Left ventricle myocardium inferior (tissue), 1 donor: Measurements from ENCODE around the gene SERPINA5. TPM values are rescaled to one million over a fixed set of nuclear protein-coding genes. Genes with fewer than 3 reads are reported as not detected.
"Not testable (repeated sequence)": the region's sequence is repeated elsewhere in the genome, so short reads cannot be mapped to it uniquely, and the experiment has no call there.

ENCODE experiments used
- DNase-seq: peaks from one replicate; pipeline ENCODE4 v3.0.0-alpha.2; 2020
- H3K27ac ChIP-seq: fragments of 200-600 bp; replicated peaks from 2 replicates; pipeline ENCODE4 v1.8.0; 2021
- H3K27me3 ChIP-seq: fragments of 200-600 bp; 2 replicates; pipeline ENCODE4 v1.8.0; 2021; ENCODE audit warnings: low read depth
- H3K36me3 ChIP-seq: fragments of 200-600 bp; 2 replicates; pipeline ENCODE4 v1.8.0; 2021
- H3K4me1 ChIP-seq: fragments of 200-600 bp; 2 replicates; pipeline ENCODE4 v1.8.0; 2021
- H3K4me3 ChIP-seq: fragments of 200-600 bp; 2 replicates; pipeline ENCODE4 v1.8.0; 2021; ENCODE audit warnings: mild to moderate bottlenecking, moderate library complexity
- H3K9me3 ChIP-seq: fragments of 200-600 bp; replicated peaks from 2 replicates; pipeline ENCODE4 v1.8.0; 2021
- CTCF ChIP-seq: fragments of 200-600 bp; IDR thresholded peaks from 2 replicates; pipeline ENCODE4 v1.8.0; 2021; ENCODE audit warnings: antibody characterized with exemption, mild to moderate bottlenecking, borderline replicate concordance
- intact Hi-C: fragments of 100-400 bp; cut with micrococcal nuclease; formaldehyde crosslinking; loops from one replicate; pipeline ENCODE4 v1.11.0; 2022
- total RNA-seq: library from RNA; stranded (reverse); fragmentation: NEBNext Ultra II Directional; extraction: Animal tissue kit (Norgen Biotek cat#: 25700); gene quantifications from one replicate; pipeline ENCODE4 v1.2.1, GENCODE V29; 2021
- donor health status: DM: no; HTN: yes; CAD: no; lungs with severe emphysema.

The SERPINA5 gene
- total RNA-seq, 1 donor from 2014 or later: 2.1 TPM

DNA sequence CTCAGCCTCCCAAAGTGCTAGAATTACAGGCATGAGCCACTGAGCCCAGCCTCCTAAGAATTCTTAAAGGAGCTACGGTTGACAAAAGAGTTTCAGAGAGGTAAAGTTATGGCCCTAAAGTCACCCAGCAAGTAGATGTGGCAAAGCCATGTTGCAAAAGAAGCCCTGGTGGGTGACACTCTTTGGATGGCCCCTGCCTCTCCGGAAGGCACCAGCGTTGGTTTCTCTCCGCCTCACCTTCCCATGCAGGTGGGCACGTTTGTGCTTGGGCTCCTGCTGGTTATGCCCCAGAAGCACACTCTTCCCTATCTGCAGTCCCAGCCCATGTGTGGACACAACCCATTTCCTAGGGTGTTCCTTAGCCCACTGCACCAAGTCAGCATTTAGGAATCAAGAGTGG lies 21.5 kb downstream of the SERPINA5 start:
- no peak overlapping the region for H3K4me3 ChIP-seq
- no peaks in the 10 kb centered on the region for H3K27me3 ChIP-seq
- peaks cover 59% of the 10 kb centered on the region for H3K4me1 ChIP-seq
- H3K27ac ChIP-seq: peak overlapping the region; percentile 78
- no peaks in the 10 kb centered on the region for H3K9me3 ChIP-seq
- intact Hi-C loops: no loop called here
- no peaks in the 10 kb centered on the region for H3K36me3 ChIP-seq
- DNase-seq: no peak
- no peak for TF ChIP-seq CTCF

DNA sequence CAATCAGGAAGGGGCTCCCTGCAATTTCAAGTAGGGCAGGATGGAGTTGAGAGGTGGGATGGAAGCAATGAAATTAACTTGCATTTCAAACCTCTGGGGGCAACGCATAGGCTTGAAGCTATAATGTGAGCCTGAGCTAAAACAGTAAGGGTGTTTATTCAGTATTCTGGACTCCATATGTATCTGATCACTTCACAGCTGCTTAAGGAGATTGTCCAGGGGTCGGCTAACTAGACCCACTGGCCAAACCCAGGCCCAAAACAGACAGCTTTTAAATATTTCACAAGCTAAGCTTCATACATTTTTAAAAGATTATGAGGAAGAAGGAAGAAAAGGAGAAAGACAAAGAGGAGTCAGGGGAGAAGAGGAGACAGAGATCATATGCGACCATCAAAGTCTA lies 24.1 kb downstream of the SERPINA5 start:
- peaks cover 33% of the 10 kb centered on the region for H3K4me1 ChIP-seq
- no peak for DNase-seq
- no peak for TF ChIP-seq CTCF
- H3K27ac ChIP-seq: peak overlapping the region; percentile 56
- no peaks in the 10 kb centered on the region for H3K9me3 ChIP-seq
- H3K36me3 ChIP-seq: no peaks in the 10 kb centered on the region
- intact Hi-C loops: no loop called here
- no peak overlapping the region for H3K4me3 ChIP-seq
- H3K27me3 ChIP-seq: no peaks in the 10 kb centered on the region

- H3K4me1 ChIP-seq: peaks cover 14% of the 10 kb centered on the region
- DNase-seq, H3K27ac ChIP-seq, H3K9me3 ChIP-seq, H3K4me3 ChIP-seq, H3K36me3 ChIP-seq, H3K27me3 ChIP-seq, intact Hi-C loops: not testable (repeated sequence)
These were observed 27.7 kb downstream of the SERPINA5 start for GRCh38 chr14:94608966-94609365.

GRCh38 chr14:94611179-94611578 lies 30.0 kb downstream of the SERPINA5 start:
- intact Hi-C loops: no loop called here

GRCh38 chr14:94612174-94612573 lies 30.9 kb downstream of the SERPINA5 start, which contains the start of gene SERPINA3:
SERPINA3 (plus strand) TSS chr14:94612391; CDS start chr14:94614442, 2,051 bp downstream.
- Histone ChIP-seq H3K4me3 (peak within 1 kb of the TSS; percentile 50), H3K36me3 (peaks cover 4% of the 10 kb centered on the region), H3K9me3 (peaks cover 8% of the 10 kb centered on the region), H3K27ac (peak within 1 kb of the TSS; percentile 75), H3K27me3 (peaks cover 4% of the 10 kb centered on the region), H3K4me1 (peaks cover 4% of the 10 kb centered on the region)
- intact Hi-C loops: no loop called here
- TF ChIP-seq CTCF: no peak
- DNase-seq: no peak

More at GRCh38 chr14:94611179-94611578, 30.0 kb downstream of the SERPINA5 start:
- Histone ChIP-seq H3K4me3 (no peak overlapping the region), H3K4me1 (peaks cover 10% of the 10 kb centered on the region), H3K27me3 (peaks cover 4% of the 10 kb centered on the region), H3K27ac (peak overlapping the region; percentile 75), H3K36me3 (no peaks in the 10 kb centered on the region), H3K9me3 (no peaks in the 10 kb centered on the region)
- no peak for DNase-seq
- no peak for TF ChIP-seq CTCF

- no peak for TF ChIP-seq CTCF
- Histone ChIP-seq H3K9me3 (peaks cover 15% of the 10 kb centered on the region), H3K27ac (peak overlapping the region; percentile 75), H3K27me3 (peaks cover 4% of the 10 kb centered on the region), H3K36me3 (peaks cover 11% of the 10 kb centered on the region), H3K4me3 (peak overlapping the region; percentile 50), H3K4me1 (peaks cover 4% of the 10 kb centered on the region)
- DNase-seq: peak; percentile 57
- intact Hi-C loops: no loop called here
These were observed 31.6 kb downstream of the SERPINA5 start for GRCh38 chr14:94612580-94613554.
